GM18505 (cell line): ENCODE data around the gene BLNK.
"Not testable (repeated sequence)": the region's sequence is repeated elsewhere in the genome, so short reads cannot be mapped to it uniquely, and the experiment has no call there.

ENCODE experiments used
- ATAC-seq: cut with Tn5 transposase; IDR thresholded peaks from one replicate; pipeline ENCODE4 v1.9.1; 2021; ENCODE audit not compliant: unreplicated experiment
- POLR2A ChIP-seq: IDR thresholded peaks from 4 replicates; pipeline ENCODE4 v1.6.1; 2011; ENCODE audit warnings: borderline replicate concordance; ENCODE audit not compliant: insufficient read depth, insufficient read length; ENCODE audit errors: extremely low read depth

BLNK gene

GRCh38 chr10:96271016-96271815 lies at the start of gene BLNK:
BLNK (minus strand) TSS chr10:96271569; CDS start chr10:96271398, 171 bp downstream.
- TF ChIP-seq POLR2A = peak; percentile 98
- ATAC-seq = peak; percentile 64

GRCh38 chr10:96319754-96320474 lies 48.5 kb upstream of the BLNK start:
- TF ChIP-seq POLR2A = no peak
- ATAC-seq = no peak

- no peak for TF ChIP-seq POLR2A
- no peak for ATAC-seq
Observed at GRCh38 chr10:96317067-96317833, 45.9 kb upstream of the BLNK start.

- ATAC-seq = no peak
Observed at GRCh38 chr10:96313344-96313743, 42.0 kb upstream of the BLNK start.

GRCh38 chr10:96311180-96311715 lies 39.9 kb upstream of the BLNK start:
- no peak for TF ChIP-seq POLR2A
- no peak for ATAC-seq

More at GRCh38 chr10:96313344-96313743, 42.0 kb upstream of the BLNK start:
- no peak for TF ChIP-seq POLR2A

GRCh38 chr10:96310321-96310669 lies 38.9 kb upstream of the BLNK start:
- ATAC-seq = no peak
- no peak for TF ChIP-seq POLR2A

- ATAC-seq = no peak
- TF ChIP-seq POLR2A = no peak
Observed at GRCh38 chr10:96309628-96310320, 38.4 kb upstream of the BLNK start.

GRCh38 chr10:96308854-96309253 lies 37.5 kb upstream of the BLNK start:
- ATAC-seq = not testable (repeated sequence)

GRCh38 chr10:96306516-96306915 lies 35.1 kb upstream of the BLNK start:
- peak; percentile 62 for ATAC-seq

GRCh38 chr10:96305019-96305418 lies 33.6 kb upstream of the BLNK start:
- no peak for ATAC-seq
- TF ChIP-seq POLR2A = no peak

More at GRCh38 chr10:96306516-96306915, 35.1 kb upstream of the BLNK start:
- TF ChIP-seq POLR2A = no peak

GRCh38 chr10:96304230-96304629 lies 32.9 kb upstream of the BLNK start, which contains the start of gene DNTT:
DNTT (plus strand) TSS chr10:96304434; CDS start chr10:96304498, 64 bp downstream.
- ATAC-seq = no peak
- TF ChIP-seq POLR2A = no peak

GRCh38 chr10:96301616-96302015 lies 30.2 kb upstream of the BLNK start:
- ATAC-seq = no peak

More at GRCh38 chr10:96301616-96302015, 30.2 kb upstream of the BLNK start:
- TF ChIP-seq POLR2A = no peak
